H9 (cell line): ENCODE measurements around the gene PLS3. TPM values are rescaled to one million over a fixed set of nuclear protein-coding genes. Genes with fewer than 3 reads are reported as not detected.

ENCODE experiments used
- DNase-seq: peaks from one replicate; pipeline ENCODE4 v3.0.0-alpha.2; 2017
- H2AFZ ChIP-seq: one replicate; pipeline ENCODE4 v1.6.1; 2013; ENCODE audit warnings: mild to moderate bottlenecking, low read length, control low read depth, moderate library complexity
- H2AK5ac ChIP-seq: 2 replicates; pipeline ENCODE4 v1.6.1; 2013; ENCODE audit warnings: low read length, control low read depth, mixed read lengths; ENCODE audit not compliant: insufficient read length
- H2BK120ac ChIP-seq: one replicate; pipeline ENCODE4 v1.6.1; 2013; ENCODE audit warnings: low read depth, mild to moderate bottlenecking, low read length, control low read depth, inconsistent platforms; ENCODE audit not compliant: poor library complexity, severe bottlenecking
- H2BK12ac ChIP-seq: 2 replicates; pipeline ENCODE4 v1.6.1; 2013; ENCODE audit warnings: low read length, control low read depth, mixed read lengths, low read depth; ENCODE audit not compliant: insufficient read length
- H2BK15ac ChIP-seq: 2 replicates; pipeline ENCODE4 v1.6.1; 2013; ENCODE audit warnings: low read depth, low read length, control low read depth
- H2BK20ac ChIP-seq: one replicate; pipeline ENCODE4 v1.6.1; 2013; ENCODE audit warnings: low read depth, mild to moderate bottlenecking, low read length, control low read depth, inconsistent platforms; ENCODE audit not compliant: poor library complexity, severe bottlenecking
- H2BK5ac ChIP-seq: 2 replicates; pipeline ENCODE4 v1.6.1; 2013; ENCODE audit warnings: low read length, control low read depth, mixed read lengths; ENCODE audit not compliant: insufficient read length
- H3K14ac ChIP-seq: 2 replicates; pipeline ENCODE4 v1.6.1; 2013; ENCODE audit warnings: low read length, control low read depth; ENCODE audit not compliant: insufficient read depth
- H3K18ac ChIP-seq: 2 replicates; pipeline ENCODE4 v1.6.1; 2013; ENCODE audit warnings: low read depth, mild to moderate bottlenecking, mixed read lengths, low read length, control low read depth; ENCODE audit not compliant: insufficient read length
- H3K23ac ChIP-seq: 2 replicates; pipeline ENCODE4 v1.6.1; 2013; ENCODE audit warnings: low read length, control low read depth, mixed read lengths, low read depth; ENCODE audit not compliant: insufficient read length
- H3K23me2 ChIP-seq: 2 replicates; pipeline ENCODE4 v1.6.1; 2013; ENCODE audit warnings: low read depth, mild to moderate bottlenecking, mixed read lengths, low read length, control low read depth; ENCODE audit not compliant: insufficient read length, poor library complexity, severe bottlenecking
- H3K27ac ChIP-seq: 2 replicates; pipeline ENCODE4 v1.5.1; 2013; ENCODE audit warnings: low read length, control low read depth, mixed read lengths, low read depth; ENCODE audit not compliant: insufficient read length
- H3K27me3 ChIP-seq: 2 replicates; pipeline ENCODE4 v1.6.1; 2013; ENCODE audit warnings: low read length, control low read depth, inconsistent platforms; ENCODE audit not compliant: insufficient read depth
- H3K4ac ChIP-seq: 2 replicates; pipeline ENCODE4 v1.6.1; 2013; ENCODE audit warnings: low read depth, mild to moderate bottlenecking, control low read depth, inconsistent platforms, low read length, moderate library complexity
- H3K4me1 ChIP-seq: 2 replicates; pipeline ENCODE4 v1.6.1; 2013; ENCODE audit warnings: low read length, control low read depth, inconsistent platforms; ENCODE audit not compliant: insufficient read depth
- H3K4me2 ChIP-seq: 2 replicates; pipeline ENCODE4 v1.6.1; 2013; ENCODE audit warnings: low read length, control low read depth, mixed read lengths; ENCODE audit not compliant: insufficient read length, insufficient read depth
- H3K56ac ChIP-seq: 2 replicates; pipeline ENCODE4 v1.6.1; 2013; ENCODE audit warnings: low read depth, mild to moderate bottlenecking, mixed read lengths, low read length, control low read depth; ENCODE audit not compliant: insufficient read length
- H3K79me1 ChIP-seq: 2 replicates; pipeline ENCODE4 v1.6.1; 2013; ENCODE audit warnings: low read depth, mild to moderate bottlenecking, moderate library complexity, low read length, control low read depth, inconsistent platforms; ENCODE audit not compliant: insufficient read depth, poor library complexity, severe bottlenecking
- H3K79me2 ChIP-seq: 2 replicates; pipeline ENCODE4 v1.6.1; 2013; ENCODE audit warnings: low read length, control low read depth, inconsistent platforms; ENCODE audit not compliant: insufficient read depth
- H3K9ac ChIP-seq: 2 replicates; pipeline ENCODE4 v1.6.1; 2013; ENCODE audit warnings: low read length, control low read depth, mixed read lengths; ENCODE audit not compliant: insufficient read length; ENCODE audit errors: extremely low read depth
- H3K9me3 ChIP-seq: one replicate; pipeline ENCODE4 v1.6.1; 2013; ENCODE audit warnings: low read depth, low read length, inconsistent platforms; ENCODE audit not compliant: control insufficient read depth
- H3T11ph ChIP-seq: one replicate; pipeline ENCODE4 v1.6.1; 2013; ENCODE audit warnings: mild to moderate bottlenecking, low read length, control low read depth, inconsistent platforms
- H4K20me1 ChIP-seq: one replicate; pipeline ENCODE4 v1.6.1; 2013; ENCODE audit not compliant: control insufficient read depth, insufficient read length, insufficient read depth
- H4K5ac ChIP-seq: 2 replicates; pipeline ENCODE4 v1.6.1; 2013; ENCODE audit warnings: low read depth, mild to moderate bottlenecking, mixed read lengths, low read length, control low read depth; ENCODE audit not compliant: insufficient read length
- H4K8ac ChIP-seq: replicated peaks from 2 replicates; pipeline ENCODE4 v1.6.1; 2013; ENCODE audit warnings: low read length, control low read depth, mixed read lengths, low read depth; ENCODE audit not compliant: insufficient read length
- H4K91ac ChIP-seq: 2 replicates; pipeline ENCODE4 v1.6.1; 2013; ENCODE audit warnings: low read depth, mild to moderate bottlenecking, moderate library complexity, mixed read lengths, low read length, control low read depth; ENCODE audit not compliant: insufficient read length
- H3K27ac Mint-ChIP-seq, 3 experiments: 2 replicates in 2 of 3; 3 replicates in 1 of 3; pipeline ENCODE4 v1.8.0; 2020 to 2021; ENCODE audit warnings: mixed read lengths in 3 of 3, mild to moderate bottlenecking in 1 of 3, moderate library complexity in 1 of 3
- H3K27me3 Mint-ChIP-seq: 2 replicates; pipeline ENCODE4 v1.8.0; 2021; ENCODE audit warnings: low read depth, mild to moderate bottlenecking, moderate library complexity, mixed read lengths
- H3K36me3 Mint-ChIP-seq, 3 experiments: 2 replicates in 2 of 3; 3 replicates in 1 of 3; pipeline ENCODE4 v1.8.0; 2020 to 2021; ENCODE audit warnings: low read depth in 3 of 3, mixed read lengths in 3 of 3; ENCODE audit not compliant: insufficient read depth in 1 of 3
- H3K4me1 Mint-ChIP-seq, 2 experiments: 2 replicates each; pipeline ENCODE4 v1.8.0; 2020; ENCODE audit warnings: mixed read lengths in 2 of 2
- H3K4me3 Mint-ChIP-seq, 2 experiments: 2 replicates in 1 of 2; 3 replicates in 1 of 2; pipeline ENCODE4 v1.8.0; 2020 to 2021; ENCODE audit warnings: mild to moderate bottlenecking in 2 of 2, mixed read lengths in 2 of 2, moderate library complexity in 1 of 2
- H3K9me3 Mint-ChIP-seq, 2 experiments: 2 replicates in 1 of 2; 3 replicates in 1 of 2; pipeline ENCODE4 v1.8.0; 2020; ENCODE audit warnings: mild to moderate bottlenecking in 2 of 2, mixed read lengths in 2 of 2, moderate library complexity in 1 of 2
- CTCF ChIP-seq: fragments of 200-600 bp; sonication (generic); conservative IDR thresholded peaks from 3 replicates; pipeline ENCODE4 v1.8.0; 2021; ENCODE audit warnings: antibody characterized with exemption, mild to moderate bottlenecking
- WGBS: extraction: QIAGEN DNeasy Blood & Tissue Kit; methylation state at CpG from one replicate; pipeline ENCODE4 v1.1.7; 2013; ENCODE audit warnings: missing lambda C conversion rate, low lambda C conversion rate, mixed read lengths; ENCODE audit not compliant: insufficient read length; ENCODE audit errors: extremely low coverage; 5-methylcytosine and 5-hydroxymethylcytosine counted together
- total RNA-seq: library from RNA; stranded (reverse); gene quantifications from 2 replicates; pipeline ENCODE4 v1.2.1, GENCODE V29; 2021

PLS3 gene
- total RNA-seq, 1 experiment from 2014 or later: 315 TPM

DNA sequence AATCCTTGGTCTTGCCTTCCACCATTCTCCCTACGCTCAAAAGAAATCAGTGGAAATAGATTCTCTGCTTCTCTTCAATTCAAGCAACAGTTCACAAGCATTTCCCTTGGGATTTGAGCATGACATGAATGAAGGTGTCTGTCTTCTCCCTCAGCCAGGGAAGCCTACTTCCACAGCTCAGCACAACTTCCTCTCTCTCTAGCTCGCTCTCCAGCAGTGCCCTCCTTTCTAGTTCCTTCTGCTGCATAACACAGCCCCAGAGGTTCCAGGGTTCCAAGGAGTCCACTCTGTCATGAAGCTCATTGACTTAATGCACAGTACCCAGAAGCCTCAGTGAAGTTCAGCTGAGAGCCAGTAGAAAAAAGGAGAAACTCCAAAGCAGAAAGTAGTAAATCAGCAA is 81.3 kb downstream of the PLS3 start:
- Mint-ChIP-seq H3K4me3 (no peak overlapping the region), H3K9me3 (no peaks in the 10 kb centered on the region; a peak in 2 of 5 replicates), H3K36me3 (peaks cover 49 to 77% (median 70%) of the 10 kb centered on the region in 3 experiments), H3K27me3 (no peaks in the 10 kb centered on the region), H3K4me1 (peaks cover 29 to 36% of the 10 kb centered on the region in 2 experiments), H3K27ac (peak overlapping the region; percentile 68 to 99 (median 81); a peak in 6 of 7 replicates)
- no peak overlapping the region for H3K23ac ChIP-seq
- H3K4me1 ChIP-seq: peaks cover 5% of the 10 kb centered on the region; the same call in 1 of the 2 replicates
- H3K79me1 ChIP-seq: no peaks in the 10 kb centered on the region
- no peaks in the 10 kb centered on the region for H3K23me2 ChIP-seq
- DNase-seq: peak; percentile 45
- H2BK15ac ChIP-seq: no peak overlapping the region
- H4K20me1 ChIP-seq: no peaks in the 10 kb centered on the region
- no peak overlapping the region for H2BK12ac ChIP-seq
- no peak overlapping the region for H2BK120ac ChIP-seq
- no peak overlapping the region for H3K4ac ChIP-seq
- no peak overlapping the region for H3T11ph ChIP-seq
- H3K4me2 ChIP-seq: no peak overlapping the region
- H3K9me3 ChIP-seq: no peaks in the 10 kb centered on the region
- WGBS: no CpG with 5 or more reads among the region's 2 CpGs
- H4K91ac ChIP-seq: no peak overlapping the region
- H2BK5ac ChIP-seq: no peak overlapping the region
- H3K9ac ChIP-seq: no peak overlapping the region
- no peak overlapping the region for H3K18ac ChIP-seq
- H2AK5ac ChIP-seq: no peak overlapping the region
- no peak overlapping the region for H2BK20ac ChIP-seq
- H3K27me3 ChIP-seq: no peaks in the 10 kb centered on the region
- H3K27ac ChIP-seq: no peak overlapping the region
- H3K79me2 ChIP-seq: no peaks in the 10 kb centered on the region
- no peak overlapping the region for H3K56ac ChIP-seq
- H4K5ac ChIP-seq: no peak overlapping the region
- TF ChIP-seq CTCF: no peak
- H4K8ac ChIP-seq: no peak overlapping the region
- no peak overlapping the region for H3K14ac ChIP-seq
- H2AFZ ChIP-seq: no peak overlapping the region
